Neural crest cell (in vitro differentiated cells): Measurements from ENCODE around the gene LEUTX. TPM values are rescaled to one million over a fixed set of nuclear protein-coding genes. Genes with fewer than 3 reads are reported as not detected.

Source experiments
- DNase-seq: peaks from one replicate; pipeline ENCODE4 v3.0.0; 2021; ENCODE audit warnings: low read depth, mixed read lengths, low spot score
- H3K27ac Mint-ChIP-seq: one replicate; pipeline ENCODE4 v1.8.0; 2021; ENCODE audit warnings: mild to moderate bottlenecking, mixed read lengths; ENCODE audit not compliant: unreplicated experiment
- H3K27me3 Mint-ChIP-seq: 2 replicates; pipeline ENCODE4 v1.8.0; 2021; ENCODE audit warnings: low read depth, mild to moderate bottlenecking, mixed read lengths
- H3K36me3 Mint-ChIP-seq: 2 replicates; pipeline ENCODE4 v1.8.0; 2021; ENCODE audit warnings: low read depth, mild to moderate bottlenecking, mixed read lengths
- H3K4me1 Mint-ChIP-seq: 2 replicates; pipeline ENCODE4 v1.8.0; 2021; ENCODE audit warnings: mixed read lengths
- H3K4me3 Mint-ChIP-seq: one replicate; pipeline ENCODE4 v1.8.0; 2021; ENCODE audit warnings: mild to moderate bottlenecking, mixed read lengths
- H3K9me3 Mint-ChIP-seq: 2 replicates; pipeline ENCODE4 v1.8.0; 2021; ENCODE audit warnings: mixed read lengths
- total RNA-seq: library from RNA; stranded (reverse); gene quantifications from 2 replicates; pipeline ENCODE4 v1.2.1, GENCODE V29; 2021
- TF ChIP-seq, protein P1 (sequence below): fragments of 200-600 bp; sonication (generic); conservative IDR thresholded peaks from 2 replicates; pipeline ENCODE4 v1.5.0; 2021; ENCODE audit warnings: antibody characterized with exemption, mild to moderate bottlenecking

The LEUTX gene
- total RNA-seq, 1 donor from 2014 or later = not detected

- no peak for DNase-seq
- Mint-ChIP-seq H3K9me3 (peaks cover 3% of the 10 kb centered on the region), H3K27me3 (peaks cover 21% of the 10 kb centered on the region), H3K27ac (no peak overlapping the region), H3K36me3 (no peaks in the 10 kb centered on the region), H3K4me3 (no peak overlapping the region), H3K4me1 (no peaks in the 10 kb centered on the region)
- TF ChIP-seq, protein P1, sequence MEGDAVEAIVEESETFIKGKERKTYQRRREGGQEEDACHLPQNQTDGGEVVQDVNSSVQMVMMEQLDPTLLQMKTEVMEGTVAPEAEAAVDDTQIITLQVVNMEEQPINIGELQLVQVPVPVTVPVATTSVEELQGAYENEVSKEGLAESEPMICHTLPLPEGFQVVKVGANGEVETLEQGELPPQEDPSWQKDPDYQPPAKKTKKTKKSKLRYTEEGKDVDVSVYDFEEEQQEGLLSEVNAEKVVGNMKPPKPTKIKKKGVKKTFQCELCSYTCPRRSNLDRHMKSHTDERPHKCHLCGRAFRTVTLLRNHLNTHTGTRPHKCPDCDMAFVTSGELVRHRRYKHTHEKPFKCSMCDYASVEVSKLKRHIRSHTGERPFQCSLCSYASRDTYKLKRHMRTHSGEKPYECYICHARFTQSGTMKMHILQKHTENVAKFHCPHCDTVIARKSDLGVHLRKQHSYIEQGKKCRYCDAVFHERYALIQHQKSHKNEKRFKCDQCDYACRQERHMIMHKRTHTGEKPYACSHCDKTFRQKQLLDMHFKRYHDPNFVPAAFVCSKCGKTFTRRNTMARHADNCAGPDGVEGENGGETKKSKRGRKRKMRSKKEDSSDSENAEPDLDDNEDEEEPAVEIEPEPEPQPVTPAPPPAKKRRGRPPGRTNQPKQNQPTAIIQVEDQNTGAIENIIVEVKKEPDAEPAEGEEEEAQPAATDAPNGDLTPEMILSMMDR = no peak
These were observed 9.9 kb upstream of the LEUTX start for GRCh38 chr19:39768786-39769185.

GRCh38 chr19:39780894-39781293 lies 2.2 kb downstream of the LEUTX start:
- DNase-seq = no peak
- TF ChIP-seq, protein P1 = no peak
- no peaks in the 10 kb centered on the region for H3K36me3 Mint-ChIP-seq
- H3K27ac Mint-ChIP-seq = no peak overlapping the region
- H3K4me3 Mint-ChIP-seq = no peak overlapping the region
- H3K9me3 Mint-ChIP-seq = no peaks in the 10 kb centered on the region
- peaks cover 59% of the 10 kb centered on the region for H3K27me3 Mint-ChIP-seq
- H3K4me1 Mint-ChIP-seq = no peaks in the 10 kb centered on the region

- DNase-seq = no peak
- peaks cover 4% of the 10 kb centered on the region for H3K36me3 Mint-ChIP-seq
- TF ChIP-seq, protein P1 = no peak
- no peak overlapping the region for H3K27ac Mint-ChIP-seq
- peaks cover 5% of the 10 kb centered on the region for H3K4me1 Mint-ChIP-seq
- H3K27me3 Mint-ChIP-seq = peaks cover 43% of the 10 kb centered on the region
- H3K9me3 Mint-ChIP-seq = peaks cover 9% of the 10 kb centered on the region
- H3K4me3 Mint-ChIP-seq = no peak overlapping the region
These were observed 9.6 kb downstream of the LEUTX start for GRCh38 chr19:39788244-39788643.

DNA sequence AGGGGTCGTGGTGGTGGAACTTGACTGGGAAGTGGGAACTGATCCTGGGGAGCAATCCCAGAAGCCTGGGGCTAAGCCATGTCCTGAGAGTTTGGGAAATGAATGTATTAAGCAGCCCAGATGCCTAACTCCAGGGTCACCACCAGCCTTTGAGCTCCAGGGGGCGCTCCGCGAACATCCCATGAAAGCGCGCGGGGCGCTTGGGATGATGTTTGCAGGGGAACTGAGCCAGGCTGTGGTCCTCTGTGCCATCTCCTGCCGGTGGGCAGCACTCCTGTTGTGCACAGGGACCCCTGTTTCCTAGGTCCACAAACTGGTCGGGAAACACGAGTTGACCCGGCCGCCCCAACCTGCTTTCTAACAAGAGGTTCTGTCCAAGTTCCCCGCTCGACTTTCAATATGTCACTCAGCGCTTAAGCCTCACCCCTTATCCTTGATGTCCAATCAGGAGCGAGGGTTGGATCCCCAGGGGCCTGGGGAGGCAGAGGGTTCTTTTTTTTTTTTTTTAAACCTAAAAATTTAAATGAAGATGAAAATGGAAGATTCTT lies 14.4 kb downstream of the LEUTX start:
- H3K4me1 Mint-ChIP-seq = peaks cover 5% of the 10 kb centered on the region
- peak overlapping the region; percentile 81 for H3K4me3 Mint-ChIP-seq
- no peak overlapping the region for H3K27ac Mint-ChIP-seq
- TF ChIP-seq, protein P1 = peak; percentile 94
- peaks cover 2% of the 10 kb centered on the region for H3K36me3 Mint-ChIP-seq
- peaks cover 34% of the 10 kb centered on the region for H3K27me3 Mint-ChIP-seq
- H3K9me3 Mint-ChIP-seq = peaks cover 8% of the 10 kb centered on the region
- DNase-seq = peak; percentile 83

- peaks cover 41% of the 10 kb centered on the region for H3K27me3 Mint-ChIP-seq
- TF ChIP-seq, protein P1 = no peak
- H3K27ac Mint-ChIP-seq = no peak overlapping the region
- peaks cover 5% of the 10 kb centered on the region for H3K4me1 Mint-ChIP-seq
- DNase-seq = no peak
- H3K4me3 Mint-ChIP-seq = no peak overlapping the region
- no peaks in the 10 kb centered on the region for H3K36me3 Mint-ChIP-seq
- H3K9me3 Mint-ChIP-seq = peaks cover 2% of the 10 kb centered on the region
These were observed 16.3 kb downstream of the LEUTX start for GRCh38 chr19:39795001-39795400.
